ENCODE data around the gene LSM14A. TPM values are rescaled to one million over a fixed set of nuclear protein-coding genes. Genes with fewer than 3 reads are reported as not detected.

The LSM14A gene
- total and polyA plus RNA-seq, 9 of the 15 experiments (the other 6 are each of a cell fraction or from before 2014, with no cell fraction given): 19.5 to 150 (median 95.1) TPM

DNA sequence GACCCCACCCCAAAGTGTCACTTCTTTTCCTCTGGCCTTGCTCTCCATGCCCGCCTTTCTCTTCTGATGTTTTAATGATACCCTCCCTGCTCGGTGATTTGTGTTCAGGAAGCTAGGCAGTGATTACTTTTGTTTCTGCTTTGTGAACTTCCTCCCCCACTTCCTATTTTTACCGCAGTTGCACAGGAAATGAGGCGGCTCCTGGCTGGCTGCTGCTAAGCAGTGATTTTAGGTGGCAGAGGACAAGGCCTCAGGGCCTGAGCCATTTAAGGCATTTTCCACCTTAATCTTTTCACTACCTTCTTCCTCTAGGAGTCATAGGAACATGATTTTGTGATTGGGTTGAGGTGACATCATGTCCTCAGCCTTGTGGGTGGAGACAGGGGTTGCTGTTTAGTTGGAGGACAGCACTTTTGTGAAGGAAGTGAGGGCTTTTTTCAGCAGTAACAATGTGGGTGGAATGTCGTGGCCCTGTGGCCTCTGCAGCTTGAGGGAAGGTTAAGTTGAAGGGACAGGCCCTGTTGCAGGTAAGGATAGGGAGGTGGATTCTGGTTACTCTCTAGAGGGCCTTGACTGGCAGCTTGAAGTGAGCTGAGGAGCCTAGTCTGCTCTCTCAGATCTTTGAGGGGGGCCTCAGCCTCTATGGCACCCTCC is 97.8 kb downstream of the LSM14A start (continued):
- TF ChIP-seq, protein P1, sequence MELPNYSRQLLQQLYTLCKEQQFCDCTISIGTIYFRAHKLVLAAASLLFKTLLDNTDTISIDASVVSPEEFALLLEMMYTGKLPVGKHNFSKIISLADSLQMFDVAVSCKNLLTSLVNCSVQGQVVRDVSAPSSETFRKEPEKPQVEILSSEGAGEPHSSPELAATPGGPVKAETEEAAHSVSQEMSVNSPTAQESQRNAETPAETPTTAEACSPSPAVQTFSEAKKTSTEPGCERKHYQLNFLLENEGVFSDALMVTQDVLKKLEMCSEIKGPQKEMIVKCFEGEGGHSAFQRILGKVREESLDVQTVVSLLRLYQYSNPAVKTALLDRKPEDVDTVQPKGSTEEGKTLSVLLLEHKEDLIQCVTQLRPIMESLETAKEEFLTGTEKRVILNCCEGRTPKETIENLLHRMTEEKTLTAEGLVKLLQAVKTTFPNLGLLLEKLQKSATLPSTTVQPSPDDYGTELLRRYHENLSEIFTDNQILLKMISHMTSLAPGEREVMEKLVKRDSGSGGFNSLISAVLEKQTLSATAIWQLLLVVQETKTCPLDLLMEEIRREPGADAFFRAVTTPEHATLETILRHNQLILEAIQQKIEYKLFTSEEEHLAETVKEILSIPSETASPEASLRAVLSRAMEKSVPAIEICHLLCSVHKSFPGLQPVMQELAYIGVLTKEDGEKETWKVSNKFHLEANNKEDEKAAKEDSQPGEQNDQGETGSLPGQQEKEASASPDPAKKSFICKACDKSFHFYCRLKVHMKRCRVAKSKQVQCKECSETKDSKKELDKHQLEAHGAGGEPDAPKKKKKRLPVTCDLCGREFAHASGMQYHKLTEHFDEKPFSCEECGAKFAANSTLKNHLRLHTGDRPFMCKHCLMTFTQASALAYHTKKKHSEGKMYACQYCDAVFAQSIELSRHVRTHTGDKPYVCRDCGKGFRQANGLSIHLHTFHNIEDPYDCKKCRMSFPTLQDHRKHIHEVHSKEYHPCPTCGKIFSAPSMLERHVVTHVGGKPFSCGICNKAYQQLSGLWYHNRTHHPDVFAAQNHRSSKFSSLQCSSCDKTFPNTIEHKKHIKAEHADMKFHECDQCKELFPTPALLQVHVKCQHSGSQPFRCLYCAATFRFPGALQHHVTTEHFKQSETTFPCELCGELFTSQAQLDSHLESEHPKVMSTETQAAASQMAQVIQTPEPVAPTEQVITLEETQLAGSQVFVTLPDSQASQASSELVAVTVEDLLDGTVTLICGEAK (IDR thresholded peaks at IDR 0.05): peak; percentile 65; the same call in 1 of the 2 replicates
- TF ChIP-seq, protein P1 (CRISPR knock-in tag; IDR thresholded peaks at IDR 0.05): no peak
- TF ChIP-seq, protein P2, sequence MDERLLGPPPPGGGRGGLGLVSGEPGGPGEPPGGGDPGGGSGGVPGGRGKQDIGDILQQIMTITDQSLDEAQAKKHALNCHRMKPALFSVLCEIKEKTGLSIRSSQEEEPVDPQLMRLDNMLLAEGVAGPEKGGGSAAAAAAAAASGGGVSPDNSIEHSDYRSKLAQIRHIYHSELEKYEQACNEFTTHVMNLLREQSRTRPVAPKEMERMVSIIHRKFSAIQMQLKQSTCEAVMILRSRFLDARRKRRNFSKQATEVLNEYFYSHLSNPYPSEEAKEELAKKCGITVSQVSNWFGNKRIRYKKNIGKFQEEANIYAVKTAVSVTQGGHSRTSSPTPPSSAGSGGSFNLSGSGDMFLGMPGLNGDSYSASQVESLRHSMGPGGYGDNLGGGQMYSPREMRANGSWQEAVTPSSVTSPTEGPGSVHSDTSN (CRISPR knock-in tag; IDR thresholded peaks at IDR 0.05; ENCODE audit: low read depth): no peak
- TF ChIP-seq, protein P2 (tag; conservative IDR thresholded peaks at IDR 0.05; ENCODE audit: low read depth): no peak
- no peak for TF ChIP-seq ZNF780A (CRISPR knock-in tag; IDR thresholded peaks at IDR 0.05)
- TF ChIP-seq, protein P3, sequence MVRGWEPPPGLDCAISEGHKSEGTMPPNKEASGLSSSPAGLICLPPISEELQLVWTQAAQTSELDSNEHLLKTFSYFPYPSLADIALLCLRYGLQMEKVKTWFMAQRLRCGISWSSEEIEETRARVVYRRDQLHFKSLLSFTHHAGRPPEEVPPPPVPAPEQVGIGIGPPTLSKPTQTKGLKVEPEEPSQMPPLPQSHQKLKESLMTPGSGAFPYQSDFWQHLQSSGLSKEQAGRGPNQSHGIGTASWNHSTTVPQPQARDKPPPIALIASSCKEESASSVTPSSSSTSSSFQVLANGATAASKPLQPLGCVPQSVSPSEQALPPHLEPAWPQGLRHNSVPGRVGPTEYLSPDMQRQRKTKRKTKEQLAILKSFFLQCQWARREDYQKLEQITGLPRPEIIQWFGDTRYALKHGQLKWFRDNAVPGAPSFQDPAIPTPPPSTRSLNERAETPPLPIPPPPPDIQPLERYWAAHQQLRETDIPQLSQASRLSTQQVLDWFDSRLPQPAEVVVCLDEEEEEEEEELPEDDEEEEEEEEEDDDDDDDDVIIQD (CRISPR knock-in tag; IDR thresholded peaks at IDR 0.05): no peak
- no peak for TF ChIP-seq POLR3A (IDR thresholded peaks at IDR 0.05; ENCODE audit: borderline replicate concordance, extremely low read depth, insufficient read depth, insufficient read length)
- peak; percentile 55; the same call in 1 of the 2 replicates for TF ChIP-seq JUND (IDR thresholded peaks at IDR 0.05; ENCODE audit: borderline replicate concordance, low read depth, low read length)
- peak; percentile 27; the same call in 1 of the 3 replicates for TF ChIP-seq JUND (tag; IDR thresholded peaks at IDR 0.05; ENCODE audit: borderline replicate concordance, low read depth, low read length)
- no peak for TF ChIP-seq GATAD2A (IDR thresholded peaks at IDR 0.05)
- TF ChIP-seq, protein P4, sequence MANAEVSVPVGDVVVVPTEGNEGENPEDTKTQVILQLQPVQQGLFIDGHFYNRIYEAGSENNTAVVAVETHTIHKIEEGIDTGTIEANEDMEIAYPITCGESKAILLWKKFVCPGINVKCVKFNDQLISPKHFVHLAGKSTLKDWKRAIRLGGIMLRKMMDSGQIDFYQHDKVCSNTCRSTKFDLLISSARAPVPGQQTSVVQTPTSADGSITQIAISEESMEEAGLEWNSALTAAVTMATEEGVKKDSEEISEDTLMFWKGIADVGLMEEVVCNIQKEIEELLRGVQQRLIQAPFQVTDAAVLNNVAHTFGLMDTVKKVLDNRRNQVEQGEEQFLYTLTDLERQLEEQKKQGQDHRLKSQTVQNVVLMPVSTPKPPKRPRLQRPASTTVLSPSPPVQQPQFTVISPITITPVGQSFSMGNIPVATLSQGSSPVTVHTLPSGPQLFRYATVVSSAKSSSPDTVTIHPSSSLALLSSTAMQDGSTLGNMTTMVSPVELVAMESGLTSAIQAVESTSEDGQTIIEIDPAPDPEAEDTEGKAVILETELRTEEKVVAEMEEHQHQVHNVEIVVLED (CRISPR knock-in tag; IDR thresholded peaks at IDR 0.05): no peak

All from K562 (cell line).